HepG2 (cell line): Measurements from ENCODE around the gene CDYL. TPM values are rescaled to one million over a fixed set of nuclear protein-coding genes. Genes with fewer than 3 reads are reported as not detected.

Source experiments
- ATAC-seq: fragments of 200-7000 bp; cut with Tn5 transposase; 3 replicates; pipeline ENCODE4 v1.9.1; 2020; ENCODE audit warnings: mild to moderate bottlenecking, moderate library complexity
- BruUV-seq: library from RNA; stranded (reverse); fragments of 400-500 nt; replicated peaks from 2 replicates; lab custom pipeline; 2021; lab: Mats Ljungman, UMichigan
- CTCF ChIA-PET: fragments of 300-600 bp; formaldehyde crosslinking; extraction: SDS; loops from one replicate; lab custom pipeline; 2021; ENCODE audit warnings: low total read pairs, inconsistent platforms, low intra/inter-chr PET ratio; lab: Yijun Ruan, JAX
- POLR2A ChIA-PET: fragments of 350-600 bp; sonication (Branson Sonifier 250); formaldehyde crosslinking; loops from one replicate; lab custom pipeline; 2020; ENCODE audit warnings: antibody characterized with exemption, inconsistent platforms; lab: Yijun Ruan, JAX
- DNase-seq: peaks from one replicate; pipeline ENCODE4 v3.0.0-alpha.2; 2015; ENCODE audit warnings: low spot score
- FAIRE-seq: peaks from 3 replicates; lab custom pipeline; 2011; peaks lifted over from hg19 to GRCh38; lab: Jason Lieb, UNC
- H2AFZ ChIP-seq: one replicate; pipeline ENCODE4 v1.6.1; 2011; ENCODE audit warnings: low read length, inconsistent platforms
- H3K27ac ChIP-seq: fragments of 300-600 bp; 3 replicates; pipeline ENCODE4 v1.8.0; 2011; ENCODE audit warnings: mixed run types, mild to moderate bottlenecking, mixed read lengths, low read length, inconsistent platforms; ENCODE audit not compliant: insufficient read depth; ENCODE audit errors: extremely low read length
- H3K27me3 ChIP-seq, 2 experiments: fragments of 200-600 bp in 1 of 2; 2 replicates in 1 of 2; 3 replicates in 1 of 2; pipeline versions ENCODE4 v1.6.0 to v1.8.0; 2011; ENCODE audit warnings: low read length in 2 of 2, mild to moderate bottlenecking in 2 of 2, moderate library complexity in 2 of 2, inconsistent platforms in 1 of 2; ENCODE audit not compliant: insufficient read depth in 2 of 2, control insufficient read depth in 1 of 2
- H3K36me3 ChIP-seq, 2 experiments: fragments of 200-600 bp in 1 of 2; replicated peaks in 1 of 2; 2 replicates in 1 of 2; 3 replicates in 1 of 2; pipeline versions ENCODE4 v1.5.1 to v1.8.0; 2011; ENCODE audit warnings: low read length in 2 of 2, inconsistent platforms in 1 of 2; ENCODE audit not compliant: insufficient read depth in 2 of 2, control insufficient read depth in 1 of 2
- H3K4me1 ChIP-seq: 2 replicates; pipeline ENCODE4 v1.5.1; 2012; ENCODE audit warnings: low read length, inconsistent platforms; ENCODE audit not compliant: insufficient read depth
- H3K4me2 ChIP-seq: 2 replicates; pipeline ENCODE4 v1.6.0; 2011; ENCODE audit warnings: low read depth, low read length, inconsistent platforms
- H3K4me3 ChIP-seq, 3 experiments: fragments of 200-600 bp in 1 of 3; sonication (generic), shearing (Covaris generic) in 1 of 3; replicated peaks in 1 of 3; 2 replicates each; pipeline ENCODE4 v1.5.1; 2011 to 2016; ENCODE audit warnings: low read length in 3 of 3, inconsistent platforms in 2 of 3, low read depth in 2 of 3, mild to moderate bottlenecking in 2 of 3, control low read depth in 1 of 3, mixed read lengths in 1 of 3; ENCODE audit not compliant: insufficient read depth in 1 of 3
- H3K79me2 ChIP-seq: one replicate; pipeline ENCODE4 v1.6.1; 2011; ENCODE audit warnings: low read length, inconsistent platforms; ENCODE audit not compliant: insufficient read depth
- H3K9ac ChIP-seq: 2 replicates; pipeline ENCODE4 v1.6.0; 2011; ENCODE audit warnings: mild to moderate bottlenecking, low read depth, low read length, inconsistent platforms; ENCODE audit not compliant: insufficient read depth
- H3K9me3 ChIP-seq: 2 replicates; pipeline ENCODE4 v1.5.1; 2012; ENCODE audit warnings: mild to moderate bottlenecking, low read length
- H4K20me1 ChIP-seq: 2 replicates; pipeline ENCODE4 v1.6.0; 2011; ENCODE audit warnings: inconsistent platforms, mild to moderate bottlenecking, low read length, moderate library complexity; ENCODE audit not compliant: insufficient read depth
- CEBPB ChIP-seq: IDR thresholded peaks from 2 replicates; pipeline ENCODE4 v1.6.1; 2011; ENCODE audit warnings: low read depth, low read length, improper control_type of control experiment, borderline replicate concordance
- KLF11 ChIP-seq: IDR thresholded peaks from 2 replicates; pipeline ENCODE4 v1.6.1; 2016; ENCODE audit warnings: missing compliant biosample characterization
- MIER2 ChIP-seq: IDR thresholded peaks from 2 replicates; pipeline ENCODE4 v1.6.1; 2016; ENCODE audit warnings: missing biosample characterization, missing genetic modification reagents
- NCOR1 ChIP-seq: fragments of 200-600 bp; sonication (generic); IDR thresholded peaks from 2 replicates; pipeline ENCODE4 v1.7.0; 2017; ENCODE audit warnings: antibody characterized with exemption, low read length, borderline replicate concordance
- TEAD3 ChIP-seq: optimal IDR thresholded peaks from 2 replicates; pipeline ENCODE3; 2016; ENCODE audit warnings: borderline replicate concordance
- WGBS: methylation state at CpG from one replicate; pipeline ENCODE4 v1.1.6; 2017; ENCODE audit warnings: low lambda C conversion rate; 5-methylcytosine and 5-hydroxymethylcytosine counted together
- in situ Hi-C: cut with HindIII; loops from 2 replicates; pipeline ENCODE4 v1.10.0; 2017; ENCODE audit warnings: low pct_unique_long_range_greater_than_20kb; ENCODE audit not compliant: extremely low pct_ligation_motif_present
- intact Hi-C: fragments of 100-400 bp; cut with micrococcal nuclease; formaldehyde crosslinking; loops from one replicate; pipeline ENCODE4 v1.10.0; 2022; ENCODE audit not compliant: unreplicated experiment
- polyA plus RNA-seq, 8 experiments: library from polyadenylated mRNA; depleted of rRNA in 3 of 8; stranded (reverse) in 7 of 8; unstranded in 1 of 8; fragments of >200 nt; fragmentation: Illumina TruSeq in 4 of 8; extraction: Trizol in 4 of 8; gene quantifications; 2 replicates each; pipeline versions ENCODE4 v1.2.1 to v1.2.3, GENCODE V29; 2011 to 2016; ENCODE audit warnings: low read depth in 4 of 8, missing spikeins in 1 of 8, mixed read lengths in 1 of 8; ENCODE audit not compliant: insufficient read depth in 1 of 8
- total RNA-seq, 5 experiments: library from RNA; depleted of rRNA; stranded (reverse); fragments of >200 nt; fragmentation: Illumina TruSeq; extraction: Trizol; gene quantifications; 2 replicates each; pipeline ENCODE4 v1.2.3, GENCODE V29; 2016; ENCODE audit warnings: low read depth in 1 of 5
- TF ChIP-seq, protein P1 (sequence below): sonication (generic); formaldehyde crosslinking; IDR thresholded peaks from 2 replicates; pipeline ENCODE4 v1.5.1; 2020; ENCODE audit warnings: mild to moderate bottlenecking, moderate library complexity, missing genetic modification reagents
- TF ChIP-seq, protein P2 (sequence below): sonication (generic); formaldehyde crosslinking; IDR thresholded peaks from 2 replicates; pipeline ENCODE4 v1.4.0; 2020; ENCODE audit warnings: missing genetic modification reagents
- TF ChIP-seq, protein P3 (sequence below): sonication (generic); formaldehyde crosslinking; IDR thresholded peaks from 2 replicates; pipeline ENCODE4 v1.5.0; 2020; ENCODE audit warnings: mild to moderate bottlenecking, missing genetic modification reagents
- TF ChIP-seq, protein P4 (sequence below), 2 experiments: IDR thresholded peaks; 2 replicates each; pipeline ENCODE4 v1.6.1; 2011 to 2012; ENCODE audit warnings: low read length in 2 of 2, borderline replicate concordance in 1 of 2, low read depth in 1 of 2, mild to moderate bottlenecking in 1 of 2, moderate library complexity in 1 of 2

The CDYL gene
- total and polyA plus RNA-seq, 2 of the 13 experiments (the other 11 are each of a cell fraction or from before 2014, with no cell fraction given), result 22.8 to 105 TPM

DNA sequence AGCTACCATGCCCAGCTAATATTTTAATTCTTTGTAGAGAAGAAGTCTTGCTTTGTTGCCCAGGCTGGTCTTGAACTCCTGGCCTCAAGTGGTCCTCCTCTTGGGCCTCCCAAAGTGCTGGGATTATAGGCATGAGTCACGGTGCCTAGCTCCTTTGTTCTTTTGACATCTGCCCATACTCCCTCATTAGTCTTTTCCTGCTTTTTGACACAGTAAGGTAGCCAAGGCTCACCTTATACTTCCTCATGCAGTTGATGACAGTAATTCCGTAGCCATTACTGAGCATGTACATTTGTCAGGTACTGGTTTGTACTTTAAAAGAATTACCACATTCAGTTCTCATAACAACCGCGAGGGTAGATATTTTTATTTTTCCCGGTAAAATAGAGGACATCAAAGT, 76.7 kb downstream of the CDYL start (continued):
- TF ChIP-seq, protein P1, sequence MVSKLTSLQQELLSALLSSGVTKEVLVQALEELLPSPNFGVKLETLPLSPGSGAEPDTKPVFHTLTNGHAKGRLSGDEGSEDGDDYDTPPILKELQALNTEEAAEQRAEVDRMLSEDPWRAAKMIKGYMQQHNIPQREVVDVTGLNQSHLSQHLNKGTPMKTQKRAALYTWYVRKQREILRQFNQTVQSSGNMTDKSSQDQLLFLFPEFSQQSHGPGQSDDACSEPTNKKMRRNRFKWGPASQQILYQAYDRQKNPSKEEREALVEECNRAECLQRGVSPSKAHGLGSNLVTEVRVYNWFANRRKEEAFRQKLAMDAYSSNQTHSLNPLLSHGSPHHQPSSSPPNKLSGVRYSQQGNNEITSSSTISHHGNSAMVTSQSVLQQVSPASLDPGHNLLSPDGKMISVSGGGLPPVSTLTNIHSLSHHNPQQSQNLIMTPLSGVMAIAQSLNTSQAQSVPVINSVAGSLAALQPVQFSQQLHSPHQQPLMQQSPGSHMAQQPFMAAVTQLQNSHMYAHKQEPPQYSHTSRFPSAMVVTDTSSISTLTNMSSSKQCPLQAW (CRISPR knock-in tag), result no peak
- TF ChIP-seq KLF11 (CRISPR knock-in tag) (no peak), NCOR1 (no peak), TEAD3 (CRISPR knock-in tag) (no peak), CEBPB (no peak)
- TF ChIP-seq, protein P2, sequence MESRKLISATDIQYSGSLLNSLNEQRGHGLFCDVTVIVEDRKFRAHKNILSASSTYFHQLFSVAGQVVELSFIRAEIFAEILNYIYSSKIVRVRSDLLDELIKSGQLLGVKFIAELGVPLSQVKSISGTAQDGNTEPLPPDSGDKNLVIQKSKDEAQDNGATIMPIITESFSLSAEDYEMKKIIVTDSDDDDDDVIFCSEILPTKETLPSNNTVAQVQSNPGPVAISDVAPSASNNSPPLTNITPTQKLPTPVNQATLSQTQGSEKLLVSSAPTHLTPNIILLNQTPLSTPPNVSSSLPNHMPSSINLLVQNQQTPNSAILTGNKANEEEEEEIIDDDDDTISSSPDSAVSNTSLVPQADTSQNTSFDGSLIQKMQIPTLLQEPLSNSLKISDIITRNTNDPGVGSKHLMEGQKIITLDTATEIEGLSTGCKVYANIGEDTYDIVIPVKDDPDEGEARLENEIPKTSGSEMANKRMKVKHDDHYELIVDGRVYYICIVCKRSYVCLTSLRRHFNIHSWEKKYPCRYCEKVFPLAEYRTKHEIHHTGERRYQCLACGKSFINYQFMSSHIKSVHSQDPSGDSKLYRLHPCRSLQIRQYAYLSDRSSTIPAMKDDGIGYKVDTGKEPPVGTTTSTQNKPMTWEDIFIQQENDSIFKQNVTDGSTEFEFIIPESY (CRISPR knock-in tag), result no peak

DNA sequence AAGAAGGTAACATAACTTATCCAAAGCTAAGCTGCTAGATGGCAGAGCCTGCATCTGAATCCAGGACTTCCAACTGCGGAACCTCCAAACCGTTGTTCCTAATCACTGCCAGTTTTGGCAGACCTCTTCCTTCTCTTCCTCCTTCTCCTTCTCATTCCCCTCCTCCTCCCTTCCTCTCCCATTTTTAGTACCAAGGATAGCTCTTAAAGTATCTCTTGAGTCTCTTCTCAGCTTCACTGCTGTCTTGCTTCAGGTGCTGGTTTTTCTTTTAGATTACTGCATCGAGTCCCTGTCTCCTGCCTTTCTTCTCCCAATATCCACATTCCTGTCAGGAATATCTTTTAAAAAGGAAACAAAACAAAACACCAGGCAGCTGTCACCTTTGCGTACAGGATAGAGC, 77.1 kb downstream of the CDYL start:
- intact Hi-C loops (loop anchor here (5.0 kb wide), 1 partner anchor 84 kb away; no protein-coding TSS in a partner anchor), in situ Hi-C loops (no loop called here)
- no peaks in the 10 kb centered on the region for H3K36me3 ChIP-seq
- H3K4me3 ChIP-seq, result no peak overlapping the region
- no peaks in the 10 kb centered on the region for H3K27me3 ChIP-seq
- ChIA-PET POLR2A (no interaction called here), CTCF (no interaction called here)
- H3K9ac ChIP-seq, result no peak overlapping the region
- TF ChIP-seq, protein P3, sequence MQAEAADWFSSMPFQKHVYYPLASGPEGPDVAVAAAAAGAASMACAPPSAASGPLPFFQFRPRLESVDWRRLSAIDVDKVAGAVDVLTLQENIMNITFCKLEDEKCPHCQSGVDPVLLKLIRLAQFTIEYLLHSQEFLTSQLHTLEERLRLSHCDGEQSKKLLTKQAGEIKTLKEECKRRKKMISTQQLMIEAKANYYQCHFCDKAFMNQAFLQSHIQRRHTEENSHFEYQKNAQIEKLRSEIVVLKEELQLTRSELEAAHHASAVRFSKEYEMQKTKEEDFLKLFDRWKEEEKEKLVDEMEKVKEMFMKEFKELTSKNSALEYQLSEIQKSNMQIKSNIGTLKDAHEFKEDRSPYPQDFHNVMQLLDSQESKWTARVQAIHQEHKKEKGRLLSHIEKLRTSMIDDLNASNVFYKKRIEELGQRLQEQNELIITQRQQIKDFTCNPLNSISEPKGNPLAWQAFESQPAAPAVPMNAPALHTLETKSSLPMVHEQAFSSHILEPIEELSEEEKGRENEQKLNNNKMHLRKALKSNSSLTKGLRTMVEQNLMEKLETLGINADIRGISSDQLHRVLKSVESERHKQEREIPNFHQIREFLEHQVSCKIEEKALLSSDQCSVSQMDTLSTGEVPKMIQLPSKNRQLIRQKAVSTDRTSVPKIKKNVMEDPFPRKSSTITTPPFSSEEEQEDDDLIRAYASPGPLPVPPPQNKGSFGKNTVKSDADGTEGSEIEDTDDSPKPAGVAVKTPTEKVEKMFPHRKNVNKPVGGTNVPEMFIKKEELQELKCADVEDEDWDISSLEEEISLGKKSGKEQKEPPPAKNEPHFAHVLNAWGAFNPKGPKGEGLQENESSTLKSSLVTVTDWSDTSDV, result no peak
- TF ChIP-seq, protein P4, sequence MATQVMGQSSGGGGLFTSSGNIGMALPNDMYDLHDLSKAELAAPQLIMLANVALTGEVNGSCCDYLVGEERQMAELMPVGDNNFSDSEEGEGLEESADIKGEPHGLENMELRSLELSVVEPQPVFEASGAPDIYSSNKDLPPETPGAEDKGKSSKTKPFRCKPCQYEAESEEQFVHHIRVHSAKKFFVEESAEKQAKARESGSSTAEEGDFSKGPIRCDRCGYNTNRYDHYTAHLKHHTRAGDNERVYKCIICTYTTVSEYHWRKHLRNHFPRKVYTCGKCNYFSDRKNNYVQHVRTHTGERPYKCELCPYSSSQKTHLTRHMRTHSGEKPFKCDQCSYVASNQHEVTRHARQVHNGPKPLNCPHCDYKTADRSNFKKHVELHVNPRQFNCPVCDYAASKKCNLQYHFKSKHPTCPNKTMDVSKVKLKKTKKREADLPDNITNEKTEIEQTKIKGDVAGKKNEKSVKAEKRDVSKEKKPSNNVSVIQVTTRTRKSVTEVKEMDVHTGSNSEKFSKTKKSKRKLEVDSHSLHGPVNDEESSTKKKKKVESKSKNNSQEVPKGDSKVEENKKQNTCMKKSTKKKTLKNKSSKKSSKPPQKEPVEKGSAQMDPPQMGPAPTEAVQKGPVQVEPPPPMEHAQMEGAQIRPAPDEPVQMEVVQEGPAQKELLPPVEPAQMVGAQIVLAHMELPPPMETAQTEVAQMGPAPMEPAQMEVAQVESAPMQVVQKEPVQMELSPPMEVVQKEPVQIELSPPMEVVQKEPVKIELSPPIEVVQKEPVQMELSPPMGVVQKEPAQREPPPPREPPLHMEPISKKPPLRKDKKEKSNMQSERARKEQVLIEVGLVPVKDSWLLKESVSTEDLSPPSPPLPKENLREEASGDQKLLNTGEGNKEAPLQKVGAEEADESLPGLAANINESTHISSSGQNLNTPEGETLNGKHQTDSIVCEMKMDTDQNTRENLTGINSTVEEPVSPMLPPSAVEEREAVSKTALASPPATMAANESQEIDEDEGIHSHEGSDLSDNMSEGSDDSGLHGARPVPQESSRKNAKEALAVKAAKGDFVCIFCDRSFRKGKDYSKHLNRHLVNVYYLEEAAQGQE (IDR thresholded peaks at IDR 0.05; ENCODE audit: borderline replicate concordance in 1 of 2, low read depth in 1 of 2, low read length in 2 of 2), result peak in 1 of 2 experiments; percentile 86; a peak in 2 of 4 replicates
- TF ChIP-seq MIER2 (CRISPR knock-in tag), result peak; percentile 85
- peaks cover 20% of the 10 kb centered on the region; the same call in 1 of the 2 replicates for H4K20me1 ChIP-seq
- no peak overlapping the region for H3K27ac ChIP-seq
- no peak for DNase-seq
- no peaks in the 10 kb centered on the region for H3K9me3 ChIP-seq
- H3K79me2 ChIP-seq, result peaks cover 23% of the 10 kb centered on the region
- no peak for FAIRE-seq
- peaks cover 19% of the 10 kb centered on the region for H3K4me1 ChIP-seq
- H3K4me2 ChIP-seq, result 0 out of 2 replicates have a peak overlapping the region, but pooled peaks have one; percentile 11
- BruUV-seq, result no TSS peak
- H2AFZ ChIP-seq, result no peak overlapping the region
- ATAC-seq, result no peak; the same call in 2 of the 3 replicates
- WGBS, result 78% methylated on average over 4 of the region's 4 CpGs
